BLaER1 treated with 17β-estradiol and CSF1 and Interleukin-3, amounts not matched to agents 10 nM and 100 nM (cell line): ENCODE results near the gene ALPG.
"Not testable (repeated sequence)": the region's sequence is repeated elsewhere in the genome, so short reads cannot be mapped to it uniquely, and the experiment has no call there.

Source experiments
- H3K27ac ChIP-seq, 11 experiments: shearing (Covaris generic); formaldehyde crosslinking; 2 replicates each; pipeline ENCODE4 v1.8.1; 2022
- H3K27me3 ChIP-seq, 11 experiments: shearing (Covaris generic); formaldehyde crosslinking; 2 replicates each; pipeline ENCODE4 v1.8.1; 2022
- H3K36me3 ChIP-seq, 11 experiments: shearing (Covaris generic); formaldehyde crosslinking; 2 replicates each; pipeline ENCODE4 v1.8.1; 2022
- H3K4me1 ChIP-seq, 10 experiments: shearing (Covaris generic); formaldehyde crosslinking; 2 replicates each; pipeline ENCODE4 v1.8.1; 2022
- H3K4me2 ChIP-seq, 11 experiments: shearing (Covaris generic); formaldehyde crosslinking; 2 replicates each; pipeline ENCODE4 v1.8.1; 2022
- H3K4me3 ChIP-seq, 10 experiments: shearing (Covaris generic); formaldehyde crosslinking; 2 replicates each; pipeline ENCODE4 v1.8.1; 2022
- H3K9ac ChIP-seq, 11 experiments: shearing (Covaris generic); formaldehyde crosslinking; 2 replicates each; pipeline ENCODE4 v1.8.1; 2022
- H3K9me3 ChIP-seq, 11 experiments: shearing (Covaris generic); formaldehyde crosslinking; replicated peaks in 1 of 11; 2 replicates each; pipeline ENCODE4 v1.8.1; 2022
- H4K20me1 ChIP-seq, 11 experiments: shearing (Covaris generic); formaldehyde crosslinking; 2 replicates each; pipeline ENCODE4 v1.8.1; 2022
- Cebpa-rat ChIP-seq, 11 experiments: shearing (Covaris generic); IDR thresholded peaks; 2 replicates each; pipeline ENCODE4 v1.8.1; 2022

Gene ALPG

DNA sequence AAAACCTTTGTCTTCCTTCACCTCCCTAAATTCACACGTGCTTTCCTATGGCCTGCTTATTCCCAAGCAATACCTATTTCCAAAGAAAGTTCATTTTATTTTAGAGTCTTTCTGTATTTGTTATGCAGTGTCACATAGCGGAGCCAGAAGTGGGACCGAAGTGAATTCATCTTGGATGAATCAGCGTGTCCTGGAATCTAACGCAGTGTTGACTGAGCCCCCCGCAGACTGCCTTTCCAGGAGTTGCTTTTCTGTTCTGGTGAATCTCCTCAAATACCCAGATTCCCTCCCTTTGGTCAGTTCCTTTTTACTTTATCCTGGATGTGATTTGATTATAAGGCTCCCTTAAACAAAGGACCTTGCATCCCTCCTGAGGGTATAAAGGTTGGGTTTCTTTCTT, 17.3 kb upstream of the ALPG start:
- Histone ChIP-seq H3K9ac (no peak overlapping the region), H3K9me3 (peaks cover 13 to 30% (median 21%) of the 10 kb centered on the region in 11 experiments), H4K20me1 (no peaks in the 10 kb centered on the region), H3K4me1 (peaks cover 0 to 14% (median 11%) of the 10 kb centered on the region in 10 experiments; a peak in 14 of 20 replicates), H3K36me3 (no peaks in the 10 kb centered on the region), H3K4me3 (no peak overlapping the region), H3K27ac (no peak overlapping the region), H3K27me3 (peaks cover 13 to 25% (median 22%) of the 10 kb centered on the region in 11 experiments), H3K4me2 (no peak overlapping the region)
- TF ChIP-seq Cebpa-rat (IDR thresholded peaks at IDR 0.05), result no peak

DNA sequence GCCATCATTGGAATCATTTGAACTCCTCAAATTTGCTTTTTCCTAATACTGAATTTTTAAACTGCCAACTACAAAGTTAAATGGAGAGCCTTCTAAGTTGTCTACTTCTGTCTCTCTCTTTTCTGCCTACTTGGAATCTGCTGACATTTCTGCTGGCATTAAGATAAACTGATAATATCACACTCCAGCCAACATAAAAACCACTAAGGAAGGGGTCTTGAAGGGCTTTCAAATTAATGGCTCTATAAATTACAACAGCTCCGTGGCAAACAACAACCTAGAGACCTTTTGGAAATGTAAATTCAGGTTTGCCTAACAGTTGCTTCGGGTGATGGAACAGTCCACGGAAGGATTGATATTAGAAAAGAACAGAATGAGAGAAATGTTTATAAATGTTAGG, 16.0 kb upstream of the ALPG start:
- Histone ChIP-seq H3K27ac (no peak overlapping the region), H3K27me3 (peaks cover 13 to 19% (median 18%) of the 10 kb centered on the region in 11 experiments), H4K20me1 (no peaks in the 10 kb centered on the region), H3K36me3 (no peaks in the 10 kb centered on the region), H3K9me3 (peaks cover 13 to 27% (median 21%) of the 10 kb centered on the region in 11 experiments), H3K9ac (no peak overlapping the region), H3K4me3 (no peak overlapping the region), H3K4me1 (peaks cover under 1 to 8% (median 7%) of the 10 kb centered on the region in 10 experiments; a peak in 19 of 20 replicates), H3K4me2 (no peak overlapping the region)
- no peak for TF ChIP-seq Cebpa-rat (IDR thresholded peaks at IDR 0.05)

DNA sequence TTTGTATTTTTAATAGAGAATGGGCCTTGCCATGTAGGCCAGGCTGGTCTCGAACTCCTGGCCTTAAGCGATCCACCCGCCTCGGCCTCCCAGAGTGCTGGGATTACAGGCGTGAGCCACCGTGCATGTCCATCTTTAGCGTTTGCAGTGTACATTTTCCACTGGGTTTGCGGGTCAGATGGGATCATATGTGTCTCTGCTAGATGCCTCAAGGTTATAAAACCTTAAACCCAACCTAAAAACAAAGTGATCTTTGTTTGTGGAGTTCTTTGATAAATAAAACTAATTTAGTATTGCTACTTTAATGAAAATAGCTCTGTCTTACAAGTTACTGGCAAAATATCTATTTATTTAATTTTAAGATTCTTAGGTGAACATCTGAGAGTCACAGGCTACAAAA, 13.1 kb upstream of the ALPG start:
- no peaks in the 10 kb centered on the region for H3K27me3 ChIP-seq
- H3K27ac ChIP-seq, result no peak overlapping the region
- H4K20me1 ChIP-seq, result no peaks in the 10 kb centered on the region
- no peak overlapping the region for H3K9ac ChIP-seq
- H3K4me2 ChIP-seq, result no peak overlapping the region
- H3K4me1 ChIP-seq, result peaks cover 10 to 28% (median 19%) of the 10 kb centered on the region in 10 experiments
- no peak overlapping the region for H3K4me3 ChIP-seq
- no peak for TF ChIP-seq Cebpa-rat (IDR thresholded peaks at IDR 0.05)
- H3K36me3 ChIP-seq, result no peaks in the 10 kb centered on the region
- H3K9me3 ChIP-seq, result peaks cover 0 to 2% (median 0%) of the 10 kb centered on the region in 11 experiments; a peak in 3 of 22 replicates

DNA sequence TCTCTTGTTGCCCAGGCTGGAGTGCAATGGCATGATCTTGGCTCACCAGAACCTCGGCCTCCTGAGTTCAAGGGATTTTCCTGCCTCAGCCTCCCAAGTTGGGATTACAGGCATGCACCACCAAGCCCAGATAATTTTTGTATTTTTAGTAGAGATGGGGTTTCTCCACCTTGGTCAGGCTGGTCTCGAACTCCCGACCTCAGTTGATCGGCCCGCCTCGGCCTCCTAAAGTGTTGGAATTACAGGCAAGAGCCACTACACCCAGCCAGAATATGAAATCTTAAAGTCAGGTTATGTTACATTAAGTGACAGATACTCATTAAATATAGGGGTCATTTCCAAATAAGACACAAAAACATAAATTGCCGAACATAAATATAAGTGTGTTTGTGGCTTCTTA, 12.2 kb upstream of the ALPG start:
- peaks cover 10 to 36% (median 26%) of the 10 kb centered on the region in 10 experiments for H3K4me1 ChIP-seq
- not testable (repeated sequence) for H3K27me3 ChIP-seq, H3K27ac ChIP-seq, H4K20me1 ChIP-seq, H3K9me3 ChIP-seq, H3K4me3 ChIP-seq, H3K9ac ChIP-seq, H3K36me3 ChIP-seq, H3K4me2 ChIP-seq

DNA sequence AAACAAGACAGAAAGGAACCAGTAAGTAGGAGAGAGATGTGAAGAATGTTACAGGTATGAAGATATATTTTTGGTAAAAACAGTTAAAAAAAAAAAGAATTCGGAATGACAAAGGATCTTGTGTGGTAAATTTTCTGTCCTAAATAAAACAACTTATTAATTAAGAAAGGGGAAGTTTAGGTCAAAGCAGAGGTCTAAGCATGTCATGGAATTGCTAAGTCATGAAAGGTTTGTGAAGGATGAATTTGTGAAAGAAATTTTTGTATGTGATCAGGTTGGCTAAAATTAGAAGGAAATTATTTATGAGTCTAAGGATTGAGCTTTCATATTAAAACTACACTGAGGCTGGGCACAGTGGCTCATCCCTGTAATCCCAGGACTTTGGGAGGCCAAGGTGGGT, 11.1 kb upstream of the ALPG start:
- Histone ChIP-seq H3K27me3 (no peaks in the 10 kb centered on the region), H3K36me3 (no peaks in the 10 kb centered on the region), H3K4me2 (peak overlapping the region; percentile 38 to 69 (median 59)), H3K9ac (no peak overlapping the region), H3K27ac (peak overlapping the region in 6 of 11 experiments; percentile 5 to 62 (median 44); a peak in 9 of 22 replicates), H4K20me1 (no peaks in the 10 kb centered on the region), H3K4me1 (peaks cover 18 to 48% (median 38%) of the 10 kb centered on the region in 10 experiments), H3K4me3 (no peak overlapping the region), H3K9me3 (no peaks in the 10 kb centered on the region)
- TF ChIP-seq Cebpa-rat (IDR thresholded peaks at IDR 0.05), result no peak

DNA sequence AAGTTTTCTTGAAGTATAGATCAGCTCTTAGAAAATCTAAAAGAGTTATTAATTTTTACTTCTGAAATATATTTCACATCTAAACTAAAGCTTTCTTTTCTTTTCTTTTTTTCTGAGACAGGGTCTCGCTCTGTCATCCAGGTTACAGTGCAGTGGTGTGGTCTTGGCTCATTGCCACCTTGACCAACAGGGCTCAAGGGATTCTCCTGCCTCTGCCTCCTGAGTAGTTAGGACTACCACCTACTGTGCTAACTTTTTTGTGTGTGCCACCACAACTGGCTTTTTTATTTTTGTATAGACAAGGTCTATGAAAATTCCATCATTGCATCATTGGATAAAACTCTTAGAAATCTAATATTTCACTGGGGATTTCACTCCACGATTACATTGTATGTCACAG, 10.0 kb upstream of the ALPG start:
- Histone ChIP-seq H3K4me1 (peaks cover 18 to 59% (median 48%) of the 10 kb centered on the region in 10 experiments), H3K4me2 (peak overlapping the region in 9 of 11 experiments; percentile 42 to 69 (median 59); a peak in 15 of 22 replicates), H3K9ac (no peak overlapping the region), H3K9me3 (no peaks in the 10 kb centered on the region), H3K27me3 (no peaks in the 10 kb centered on the region), H3K4me3 (no peak overlapping the region), H4K20me1 (no peaks in the 10 kb centered on the region), H3K27ac (peak overlapping the region in 5 of 11 experiments; percentile 5 to 62 (median 43); a peak in 5 of 22 replicates), H3K36me3 (no peaks in the 10 kb centered on the region)
- no peak for TF ChIP-seq Cebpa-rat (IDR thresholded peaks at IDR 0.05)

DNA sequence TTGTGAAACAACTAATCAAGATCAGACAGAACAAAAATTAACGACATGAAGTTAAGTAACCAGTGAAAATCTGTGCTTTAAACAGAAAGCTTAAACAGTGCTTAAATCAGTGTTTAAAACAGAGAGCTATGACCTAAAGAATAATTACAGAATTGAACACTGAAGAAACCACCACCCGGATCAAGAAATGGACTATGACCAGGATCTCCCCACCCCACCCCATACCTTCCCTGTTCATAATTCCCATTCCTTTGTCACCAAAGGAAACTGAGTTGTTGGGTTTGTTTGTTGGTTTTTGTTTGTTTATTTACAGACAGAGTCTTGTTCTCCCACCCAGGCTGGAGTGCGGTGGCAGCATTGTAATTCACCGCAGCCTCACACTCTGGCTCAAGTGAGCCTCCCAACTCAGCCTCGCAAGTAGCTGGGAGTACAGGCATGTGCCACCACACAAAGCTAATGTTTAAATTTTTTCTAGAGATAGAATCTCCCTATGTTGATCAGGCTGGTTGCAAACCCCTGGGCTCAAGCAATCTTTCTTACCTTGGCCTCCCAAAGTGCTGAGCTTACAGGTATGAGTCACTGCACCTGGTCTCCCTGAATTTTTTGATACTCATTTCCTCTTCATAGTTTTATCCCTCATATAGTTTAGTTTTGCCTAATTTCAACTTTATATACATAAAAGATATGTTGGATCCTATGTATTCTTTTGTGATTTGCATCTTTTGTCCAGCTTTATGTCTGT, 8.2 kb upstream of the ALPG start:
- Histone ChIP-seq H3K9ac (no peak overlapping the region), H4K20me1 (no peaks in the 10 kb centered on the region), H3K27ac (peak overlapping the region in 3 of 11 experiments; percentile 79 to 82 (median 79); a peak in 4 of 22 replicates), H3K4me1 (peaks cover 18 to 69% (median 50%) of the 10 kb centered on the region in 10 experiments), H3K27me3 (no peaks in the 10 kb centered on the region), H3K36me3 (no peaks in the 10 kb centered on the region), H3K9me3 (no peaks in the 10 kb centered on the region), H3K4me3 (no peak overlapping the region), H3K4me2 (peak overlapping the region in 4 of 11 experiments; percentile 2 to 88 (median 70); a peak in 4 of 22 replicates)
- no peak for TF ChIP-seq Cebpa-rat (IDR thresholded peaks at IDR 0.05)

DNA sequence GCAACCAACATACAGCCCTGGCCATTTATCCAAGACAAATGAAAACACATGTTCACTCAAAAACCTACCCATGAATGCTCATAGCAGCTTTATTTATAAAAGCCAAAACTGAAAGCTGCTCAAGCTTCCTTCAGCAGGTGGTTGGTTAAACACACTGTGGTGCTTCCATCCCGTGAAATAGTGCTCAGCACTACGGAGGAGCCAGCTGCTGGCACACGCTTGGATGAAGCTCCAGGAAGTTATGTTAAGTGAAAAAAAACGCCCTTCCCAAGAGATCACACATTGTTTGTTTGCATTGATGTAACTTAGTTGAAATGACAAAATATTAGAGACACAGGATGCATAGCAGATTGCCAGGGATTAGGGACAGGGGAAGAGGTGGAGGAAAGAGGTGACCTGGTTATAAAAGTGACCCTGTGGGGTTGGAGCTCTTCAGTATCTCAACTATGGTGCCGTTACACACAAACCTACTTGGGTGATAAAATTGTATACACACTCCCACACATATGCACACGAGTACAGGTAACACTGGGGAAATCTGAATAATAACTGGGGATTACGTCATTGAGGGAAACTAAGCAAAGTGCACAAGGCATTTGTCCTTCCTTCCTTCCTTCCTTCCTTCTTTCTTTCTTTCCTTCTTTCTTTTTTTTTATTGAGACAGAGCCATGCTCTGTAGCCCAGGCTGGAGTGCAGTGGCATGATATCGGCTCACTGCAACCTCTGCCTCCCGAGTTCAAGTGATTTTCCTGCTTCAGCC, 6.2 kb upstream of the ALPG start:
- Histone ChIP-seq H3K4me2 (peak overlapping the region; percentile 23 to 88 (median 72); a peak in 21 of 22 replicates), H3K9ac (peak overlapping the region in 4 of 11 experiments; percentile 47 to 74 (median 69); a peak in 8 of 22 replicates), H3K4me1 (peaks cover 18 to 74% (median 56%) of the 10 kb centered on the region in 10 experiments), H3K27ac (peak overlapping the region in 8 of 11 experiments; percentile 11 to 83 (median 64); a peak in 11 of 22 replicates), H3K9me3 (no peaks in the 10 kb centered on the region), H3K36me3 (no peaks in the 10 kb centered on the region), H4K20me1 (no peaks in the 10 kb centered on the region), H3K27me3 (no peaks in the 10 kb centered on the region), H3K4me3 (peak overlapping the region in 1 of 10 experiments; percentile 8; a peak in 1 of 20 replicates)
- TF ChIP-seq Cebpa-rat (IDR thresholded peaks at IDR 0.05), result peak in 1 of 11 experiments; percentile 36; a peak in 2 of 22 replicates

DNA sequence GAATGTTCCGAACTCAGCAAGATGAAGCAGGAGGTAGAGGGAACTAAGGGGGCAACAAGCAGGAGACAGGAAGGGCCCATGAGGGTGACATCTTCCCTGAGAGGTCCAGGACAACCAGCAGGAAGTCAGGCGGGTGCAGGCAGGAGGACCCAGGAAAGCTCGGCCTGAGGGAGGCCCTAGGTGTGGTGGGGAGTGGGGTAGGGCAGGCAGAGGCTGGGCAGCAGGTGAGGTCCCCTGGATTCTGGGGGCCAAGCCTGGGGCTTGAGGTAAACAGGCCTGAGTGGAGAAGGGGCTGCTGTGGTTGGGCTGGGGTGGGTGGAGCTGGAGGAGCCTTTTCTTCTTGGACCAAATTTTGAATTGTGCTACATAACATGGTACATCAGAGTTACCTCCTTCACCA, 4.1 kb upstream of the ALPG start:
- no peak overlapping the region for H3K4me3 ChIP-seq
- H3K27ac ChIP-seq, result peak overlapping the region in 3 of 11 experiments; percentile 45 to 82 (median 79); a peak in 4 of 22 replicates
- H3K4me1 ChIP-seq, result peaks cover 8 to 68% (median 42%) of the 10 kb centered on the region in 10 experiments; a peak in 16 of 20 replicates
- no peaks in the 10 kb centered on the region for H3K36me3 ChIP-seq
- no peaks in the 10 kb centered on the region for H4K20me1 ChIP-seq
- H3K4me2 ChIP-seq, result peak overlapping the region in 1 of 11 experiments; percentile 12; a peak in 1 of 22 replicates
- no peak overlapping the region for H3K9ac ChIP-seq
- no peaks in the 10 kb centered on the region for H3K9me3 ChIP-seq
- H3K27me3 ChIP-seq, result no peaks in the 10 kb centered on the region
- TF ChIP-seq Cebpa-rat (IDR thresholded peaks at IDR 0.05), result no peak
